ENCODE measurements around the gene TOMM40. TPM values are rescaled to one million over a fixed set of nuclear protein-coding genes. Genes with fewer than 3 reads are reported as not detected.
"Not testable (repeated sequence)": the region's sequence is repeated elsewhere in the genome, so short reads cannot be mapped to it uniquely, and the experiment has no call there.

The TOMM40 gene
- polyA plus RNA-seq, 1 experiment: 21.7 TPM

DNA sequence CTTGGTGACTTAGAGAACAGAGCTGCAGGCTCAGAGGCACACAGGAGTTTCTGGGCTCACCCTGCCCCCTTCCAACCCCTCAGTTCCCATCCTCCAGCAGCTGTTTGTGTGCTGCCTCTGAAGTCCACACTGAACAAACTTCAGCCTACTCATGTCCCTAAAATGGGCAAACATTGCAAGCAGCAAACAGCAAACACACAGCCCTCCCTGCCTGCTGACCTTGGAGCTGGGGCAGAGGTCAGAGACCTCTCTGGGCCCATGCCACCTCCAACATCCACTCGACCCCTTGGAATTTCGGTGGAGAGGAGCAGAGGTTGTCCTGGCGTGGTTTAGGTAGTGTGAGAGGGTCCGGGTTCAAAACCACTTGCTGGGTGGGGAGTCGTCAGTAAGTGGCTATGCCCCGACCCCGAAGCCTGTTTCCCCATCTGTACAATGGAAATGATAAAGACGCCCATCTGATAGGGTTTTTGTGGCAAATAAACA lies 33.2 kb downstream of the TOMM40 start:
- TF ChIP-seq, protein P1, sequence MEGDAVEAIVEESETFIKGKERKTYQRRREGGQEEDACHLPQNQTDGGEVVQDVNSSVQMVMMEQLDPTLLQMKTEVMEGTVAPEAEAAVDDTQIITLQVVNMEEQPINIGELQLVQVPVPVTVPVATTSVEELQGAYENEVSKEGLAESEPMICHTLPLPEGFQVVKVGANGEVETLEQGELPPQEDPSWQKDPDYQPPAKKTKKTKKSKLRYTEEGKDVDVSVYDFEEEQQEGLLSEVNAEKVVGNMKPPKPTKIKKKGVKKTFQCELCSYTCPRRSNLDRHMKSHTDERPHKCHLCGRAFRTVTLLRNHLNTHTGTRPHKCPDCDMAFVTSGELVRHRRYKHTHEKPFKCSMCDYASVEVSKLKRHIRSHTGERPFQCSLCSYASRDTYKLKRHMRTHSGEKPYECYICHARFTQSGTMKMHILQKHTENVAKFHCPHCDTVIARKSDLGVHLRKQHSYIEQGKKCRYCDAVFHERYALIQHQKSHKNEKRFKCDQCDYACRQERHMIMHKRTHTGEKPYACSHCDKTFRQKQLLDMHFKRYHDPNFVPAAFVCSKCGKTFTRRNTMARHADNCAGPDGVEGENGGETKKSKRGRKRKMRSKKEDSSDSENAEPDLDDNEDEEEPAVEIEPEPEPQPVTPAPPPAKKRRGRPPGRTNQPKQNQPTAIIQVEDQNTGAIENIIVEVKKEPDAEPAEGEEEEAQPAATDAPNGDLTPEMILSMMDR (IDR thresholded peaks at IDR 0.05; ENCODE audit: low read depth, low read length): no peak
- H3K27ac ChIP-seq (ENCODE audit: low read depth, low read length): no peak overlapping the region
- no peak overlapping the region for H3K4me3 ChIP-seq (ENCODE audit: low read depth, low read length)
- no peak for DNase-seq (ENCODE audit: low read depth, low spot score)
- ChIA-PET POLR2A (no interaction called here), CTCF (interaction anchor here (0.9 to 3.4 kb wide), 2 partner anchors 21 to 28 kb away, joined by 3 to 10 read pairs; no protein-coding TSS in a partner anchor)
- H3K9me3 ChIP-seq (ENCODE audit: control insufficient read depth, insufficient read depth, low read length): no peaks in the 10 kb centered on the region
- no peaks in the 10 kb centered on the region for H3K27me3 ChIP-seq (ENCODE audit: control insufficient read depth, insufficient read depth, low read length)

DNA sequence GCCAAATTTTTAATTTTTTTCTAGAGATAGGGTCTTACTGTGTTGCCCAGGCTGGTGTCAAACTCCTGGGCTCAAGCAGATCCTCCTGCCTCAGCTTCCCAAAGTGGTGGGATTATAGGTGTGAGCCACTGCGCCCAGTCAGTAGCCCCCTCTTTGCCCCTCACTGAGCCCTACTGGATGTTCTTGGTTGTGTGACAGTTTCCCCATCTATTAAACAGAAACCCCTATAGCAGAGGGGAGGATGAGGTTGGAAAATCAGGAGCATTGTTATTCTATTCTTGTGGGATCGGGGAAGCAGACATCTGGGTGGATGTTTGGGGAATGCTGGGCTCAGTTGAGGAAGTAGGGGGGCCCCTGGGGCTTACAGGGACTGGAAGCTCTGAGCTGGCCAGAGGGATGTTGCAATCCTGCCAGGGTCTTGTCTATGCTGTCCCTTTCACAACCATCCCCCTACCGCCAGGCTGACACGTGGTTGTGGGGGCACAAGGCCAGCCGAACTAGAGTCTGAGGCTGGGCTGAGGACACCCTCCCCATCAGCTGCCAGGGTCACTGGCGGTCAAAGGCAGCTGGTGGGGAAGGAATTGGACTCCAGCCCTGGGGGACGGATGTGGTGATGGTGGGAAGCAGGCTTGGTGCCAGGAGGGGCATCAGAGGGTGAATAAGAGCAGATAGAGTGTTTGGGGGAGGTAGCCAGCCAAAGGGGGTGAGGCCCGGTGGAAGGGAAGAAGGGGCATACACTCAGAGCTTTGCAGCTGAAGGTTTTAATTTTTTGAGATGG lies 34.2 kb downstream of the TOMM40 start:
- DNase-seq (ENCODE audit: low read depth, low spot score): no peak
- Histone ChIP-seq H3K27ac (ENCODE audit: low read depth, low read length) (no peak overlapping the region), H3K9me3 (ENCODE audit: control insufficient read depth, insufficient read depth, low read length) (no peaks in the 10 kb centered on the region), H3K27me3 (ENCODE audit: control insufficient read depth, insufficient read depth, low read length) (no peaks in the 10 kb centered on the region), H3K4me3 (ENCODE audit: low read depth, low read length) (no peak overlapping the region)
- TF ChIP-seq, protein P1 (IDR thresholded peaks at IDR 0.05; ENCODE audit: low read depth, low read length): no peak
- POLR2A ChIA-PET: interaction anchor here (0.6 kb wide), 1 partner anchor 13 kb away, joined by 9 read pairs; no protein-coding TSS in a partner anchor
- CTCF ChIA-PET: interaction anchor here (0.6 to 3.4 kb wide), 4 partner anchors 19 to 46 kb away, joined by 3 to 10 read pairs (median 4); no protein-coding TSS in a partner anchor

DNA sequence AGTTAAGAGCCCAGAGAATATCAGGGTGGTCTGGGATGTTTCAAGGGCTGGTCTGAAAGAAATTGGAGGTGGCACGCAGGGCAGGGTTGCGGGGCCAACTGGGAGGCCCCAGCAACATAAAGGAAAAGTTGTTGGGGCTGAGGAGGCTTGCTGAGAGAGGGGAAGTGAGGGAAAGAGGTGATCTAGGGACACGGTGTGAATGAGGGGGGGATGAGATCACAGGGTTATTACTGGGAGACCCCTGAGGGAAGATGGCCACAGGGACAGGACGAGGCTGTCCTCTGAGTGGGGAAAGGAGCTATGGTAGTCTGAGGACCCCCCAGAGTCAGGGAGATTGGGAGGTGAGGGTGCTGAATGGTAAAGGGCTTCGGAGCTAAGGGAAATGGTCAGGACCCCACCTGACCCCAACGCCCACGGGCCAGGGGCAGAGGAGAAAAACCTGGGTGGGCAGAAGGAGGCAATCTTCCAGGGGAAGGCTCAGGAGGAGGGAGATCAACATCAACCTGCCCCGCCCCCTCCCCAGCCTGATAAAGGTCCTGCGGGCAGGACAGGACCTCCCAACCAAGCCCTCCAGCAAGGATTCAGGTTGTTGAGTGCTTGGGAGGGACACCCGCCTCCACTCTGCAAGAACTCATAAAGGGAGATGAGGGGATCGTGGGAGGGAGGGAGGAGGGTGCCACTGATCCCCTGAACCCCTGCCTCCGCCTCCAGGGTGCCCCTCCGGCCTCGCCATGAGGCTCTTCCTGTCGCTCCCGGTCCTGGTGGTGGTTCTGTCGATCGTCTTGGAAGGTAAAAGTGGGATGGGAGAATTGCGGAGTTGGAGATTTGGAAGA lies 35.4 kb downstream of the TOMM40 start:
- H3K9me3 ChIP-seq (ENCODE audit: control insufficient read depth, insufficient read depth, low read length); H3K27me3 ChIP-seq (ENCODE audit: control insufficient read depth, insufficient read depth, low read length); H3K4me3 ChIP-seq (ENCODE audit: low read depth, low read length); POLR2A ChIA-PET; H3K27ac ChIP-seq (ENCODE audit: low read depth, low read length); DNase-seq (ENCODE audit: low read depth, low spot score): not testable (repeated sequence)
- CTCF ChIA-PET: interaction anchor here (0.6 to 3.4 kb wide), 2 partner anchors 9 to 23 kb away, joined by 5 to 10 read pairs; no protein-coding TSS in a partner anchor

DNA sequence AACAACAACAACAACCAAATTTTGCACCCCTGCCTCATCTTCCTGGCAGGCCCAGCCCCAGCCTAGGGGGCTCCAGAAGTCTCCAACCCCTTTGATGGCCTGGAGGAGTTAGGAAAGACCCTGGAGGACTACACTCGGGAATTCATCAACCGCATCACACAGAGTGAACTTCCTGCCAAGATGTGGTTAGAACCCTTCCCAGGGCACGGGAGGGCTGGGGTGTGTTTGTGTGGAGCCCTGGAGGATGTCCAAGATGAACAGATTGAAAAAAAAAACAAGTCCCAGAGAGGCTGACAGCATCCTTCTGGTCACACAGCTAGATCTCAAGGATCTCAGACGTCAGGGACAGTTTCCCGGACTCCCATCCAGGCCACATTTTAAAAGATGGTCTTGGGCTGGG lies 36.7 kb downstream of the TOMM40 start:
- Histone ChIP-seq H3K4me3 (ENCODE audit: low read depth, low read length) (no peak overlapping the region), H3K9me3 (ENCODE audit: control insufficient read depth, insufficient read depth, low read length) (no peaks in the 10 kb centered on the region), H3K27me3 (ENCODE audit: control insufficient read depth, insufficient read depth, low read length) (no peaks in the 10 kb centered on the region), H3K27ac (ENCODE audit: low read depth, low read length) (no peak overlapping the region)
- DNase-seq (ENCODE audit: low read depth, low spot score): no peak
- POLR2A ChIA-PET: interaction anchor here (0.7 kb wide), 1 partner anchor 10 kb away, joined by 3 read pairs; no protein-coding TSS in a partner anchor
- CTCF ChIA-PET: no interaction called here
- TF ChIP-seq, protein P1 (IDR thresholded peaks at IDR 0.05; ENCODE audit: low read depth, low read length): no peak

DNA sequence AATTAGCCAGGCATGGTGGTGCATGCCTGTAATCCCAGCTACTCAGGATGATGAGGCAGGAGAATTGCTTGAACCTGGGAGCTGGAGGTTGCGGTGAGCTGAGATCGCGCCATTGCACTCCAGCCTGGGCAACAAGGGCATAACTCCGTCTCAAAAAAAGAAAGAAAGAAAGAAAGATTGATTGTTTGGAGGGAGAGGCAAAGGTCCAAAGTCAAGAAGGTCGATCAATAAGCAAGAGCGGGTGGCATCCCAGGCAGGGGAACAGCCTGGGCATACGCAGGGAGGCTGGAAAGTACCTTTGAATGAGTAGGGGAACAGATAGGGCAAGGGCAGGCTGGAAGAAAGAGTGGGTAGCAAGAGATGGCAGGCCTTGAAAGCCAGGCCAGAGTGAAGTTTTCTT lies 39.0 kb downstream of the TOMM40 start:
- no peaks in the 10 kb centered on the region for H3K9me3 ChIP-seq (ENCODE audit: control insufficient read depth, insufficient read depth, low read length)
- DNase-seq (ENCODE audit: low read depth, low spot score): no peak
- CTCF ChIA-PET: no interaction called here
- H3K27me3 ChIP-seq (ENCODE audit: control insufficient read depth, insufficient read depth, low read length): no peaks in the 10 kb centered on the region
- TF ChIP-seq, protein P1 (IDR thresholded peaks at IDR 0.05; ENCODE audit: low read depth, low read length): no peak
- H3K4me3 ChIP-seq (ENCODE audit: low read depth, low read length): no peak overlapping the region
- H3K27ac ChIP-seq (ENCODE audit: low read depth, low read length): no peak overlapping the region
- POLR2A ChIA-PET: no interaction called here
